Measurements from ENCODE around the gene SBF2. TPM values are rescaled to one million over a fixed set of nuclear protein-coding genes. Genes with fewer than 3 reads are reported as not detected.

SBF2 gene
- total and polyA plus RNA-seq, 2 donors (not counting 1 experiment from before 2014, with no cell fraction given), result 5.6 to 17.7 TPM

GRCh38 chr11:10221342-10221741 lies 72.7 kb downstream of the SBF2 start:
- intact Hi-C loops (cut with micrococcal nuclease), result loop anchor here (5.0 kb wide), 1 partner anchor 41 kb away; no protein-coding TSS in a partner anchor
- ChIA-PET CTCF (interaction anchor here (2.5 kb wide), 1 partner anchor 13 kb away, joined by 14 read pairs; no protein-coding TSS in a partner anchor), POLR2A (no interaction called here)
- TF ChIP-seq, protein P1, sequence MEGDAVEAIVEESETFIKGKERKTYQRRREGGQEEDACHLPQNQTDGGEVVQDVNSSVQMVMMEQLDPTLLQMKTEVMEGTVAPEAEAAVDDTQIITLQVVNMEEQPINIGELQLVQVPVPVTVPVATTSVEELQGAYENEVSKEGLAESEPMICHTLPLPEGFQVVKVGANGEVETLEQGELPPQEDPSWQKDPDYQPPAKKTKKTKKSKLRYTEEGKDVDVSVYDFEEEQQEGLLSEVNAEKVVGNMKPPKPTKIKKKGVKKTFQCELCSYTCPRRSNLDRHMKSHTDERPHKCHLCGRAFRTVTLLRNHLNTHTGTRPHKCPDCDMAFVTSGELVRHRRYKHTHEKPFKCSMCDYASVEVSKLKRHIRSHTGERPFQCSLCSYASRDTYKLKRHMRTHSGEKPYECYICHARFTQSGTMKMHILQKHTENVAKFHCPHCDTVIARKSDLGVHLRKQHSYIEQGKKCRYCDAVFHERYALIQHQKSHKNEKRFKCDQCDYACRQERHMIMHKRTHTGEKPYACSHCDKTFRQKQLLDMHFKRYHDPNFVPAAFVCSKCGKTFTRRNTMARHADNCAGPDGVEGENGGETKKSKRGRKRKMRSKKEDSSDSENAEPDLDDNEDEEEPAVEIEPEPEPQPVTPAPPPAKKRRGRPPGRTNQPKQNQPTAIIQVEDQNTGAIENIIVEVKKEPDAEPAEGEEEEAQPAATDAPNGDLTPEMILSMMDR (IDR thresholded peaks at IDR 0.05), result no peak
- no peak for TF ChIP-seq EZH2 (IDR thresholded peaks at IDR 0.05; ENCODE audit: borderline replicate concordance, insufficient read depth, low read depth, low read length, poor library complexity, severe bottlenecking)
- H3K27me3 Mint-ChIP-seq, result no peaks in the 10 kb centered on the region
- Histone ChIP-seq H3K79me2 (ENCODE audit: control insufficient read depth, insufficient read depth, low read length) (no peaks in the 10 kb centered on the region), H4K20me1 (ENCODE audit: control insufficient read depth, insufficient read depth, low read length, poor library complexity, severe bottlenecking) (no peaks in the 10 kb centered on the region), H3K27me3 (replicated peaks in 1 of 4; ENCODE audit: control extremely low read depth in 1 of 4, control insufficient read depth in 3 of 4, insufficient read depth in 4 of 4, low read length in 3 of 4) (no peaks in the 10 kb centered on the region), H3K27ac (ENCODE audit: low read length in 2 of 2) (no peak overlapping the region), H3K4me1 (ENCODE audit: control insufficient read depth in 2 of 2, insufficient read depth in 2 of 2, low read length in 2 of 2) (peaks cover 0 to 9% of the 10 kb centered on the region in 2 donors), H3K36me3 (replicated peaks in 1 of 2; ENCODE audit: control extremely low read depth in 1 of 2, control insufficient read depth in 1 of 2, extremely low read depth in 1 of 2, insufficient read depth in 2 of 2, low read length in 1 of 2) (no peaks in the 10 kb centered on the region), H3K4me3 (ENCODE audit: control extremely low read depth in 1 of 5, extremely low read depth in 1 of 5, insufficient read depth in 1 of 5, low read depth in 2 of 5, low read length in 4 of 5) (no peak overlapping the region), H3K9me3 (ENCODE audit: control extremely low read depth in 1 of 3, control insufficient read depth in 2 of 3, insufficient read depth in 1 of 3, low read length in 2 of 3) (peaks cover 0 to 9% (median 8%) of the 10 kb centered on the region in 3 donors), H3K9ac (ENCODE audit: low read length) (no peak overlapping the region), H3K4me2 (replicated peaks; ENCODE audit: low read depth, low read length, poor library complexity, severe bottlenecking) (no peak overlapping the region), H2AFZ (ENCODE audit: insufficient read depth, low read depth, low read length, poor library complexity, severe bottlenecking) (no peak overlapping the region)
- H3K9me3 Mint-ChIP-seq (ENCODE audit: insufficient read depth), result peaks cover 6% of the 10 kb centered on the region
- ATAC-seq (ENCODE audit: low read depth), result no peak
- H3K4me3 Mint-ChIP-seq, result no peak overlapping the region
- H3K27ac Mint-ChIP-seq, result no peak overlapping the region
- no peak for DNase-seq
- H3K4me1 Mint-ChIP-seq, result peaks cover 2% of the 10 kb centered on the region
- 100% methylated on average over 1 of the region's 2 CpGs for WGBS (ENCODE audit: insufficient coverage)

GRCh38 chr11:10211470-10211869 lies 82.5 kb downstream of the SBF2 start:
- no peaks in the 10 kb centered on the region for H3K9me3 ChIP-seq (ENCODE audit: control extremely low read depth in 1 of 3, control insufficient read depth in 2 of 3, insufficient read depth in 1 of 3, low read length in 2 of 3)
- no peak for DNase-seq
- no peak for TF ChIP-seq EZH2 (IDR thresholded peaks at IDR 0.05; ENCODE audit: borderline replicate concordance, insufficient read depth, low read depth, low read length, poor library complexity, severe bottlenecking)
- TF ChIP-seq, protein P1 (IDR thresholded peaks at IDR 0.05), result no peak
- no peak for ATAC-seq (ENCODE audit: low read depth)
- H3K4me2 ChIP-seq (replicated peaks; ENCODE audit: low read depth, low read length, poor library complexity, severe bottlenecking), result no peak overlapping the region
- H3K4me3 ChIP-seq (ENCODE audit: control extremely low read depth in 1 of 5, extremely low read depth in 1 of 5, insufficient read depth in 1 of 5, low read depth in 2 of 5, low read length in 4 of 5), result no peak overlapping the region
- CTCF ChIA-PET, result interaction anchor here (0.9 to 10.1 kb wide), 5 partner anchors 8 to 155 kb away, joined by 3 to 187 read pairs (median 4); partner anchors contain the start of gene ADM
- no peaks in the 10 kb centered on the region for H4K20me1 ChIP-seq (ENCODE audit: control insufficient read depth, insufficient read depth, low read length, poor library complexity, severe bottlenecking)
- peaks cover 5% of the 10 kb centered on the region for H3K79me2 ChIP-seq (ENCODE audit: control insufficient read depth, insufficient read depth, low read length)
- Mint-ChIP-seq H3K4me3 (no peak overlapping the region), H3K9me3 (ENCODE audit: insufficient read depth) (no peaks in the 10 kb centered on the region), H3K27ac (no peak overlapping the region), H3K4me1 (peaks cover 6% of the 10 kb centered on the region), H3K27me3 (no peaks in the 10 kb centered on the region)
- POLR2A ChIA-PET, result no interaction called here
- H3K27ac ChIP-seq (ENCODE audit: low read length in 2 of 2), result no peak overlapping the region
- H3K36me3 ChIP-seq (replicated peaks in 1 of 2; ENCODE audit: control extremely low read depth in 1 of 2, control insufficient read depth in 1 of 2, extremely low read depth in 1 of 2, insufficient read depth in 2 of 2, low read length in 1 of 2), result no peaks in the 10 kb centered on the region
- H3K4me1 ChIP-seq (ENCODE audit: control insufficient read depth in 2 of 2, insufficient read depth in 2 of 2, low read length in 2 of 2), result no peaks in the 10 kb centered on the region
- intact Hi-C loops (cut with micrococcal nuclease), result no loop called here
- H2AFZ ChIP-seq (ENCODE audit: insufficient read depth, low read depth, low read length, poor library complexity, severe bottlenecking), result no peak overlapping the region
- H3K9ac ChIP-seq (ENCODE audit: low read length), result no peak overlapping the region
- H3K27me3 ChIP-seq (replicated peaks in 1 of 4; ENCODE audit: control extremely low read depth in 1 of 4, control insufficient read depth in 3 of 4, insufficient read depth in 4 of 4, low read length in 3 of 4), result no peaks in the 10 kb centered on the region
- WGBS (ENCODE audit: insufficient coverage), result 100% methylated on average over 1 of the region's 3 CpGs

All from B cell (primary cell).